Cerebellar cortex (tissue), 1 donor: ENCODE data around the gene SLC25A12.

Experiments used
- DNase-seq: peaks from one replicate; pipeline ENCODE4 v3.0.0-alpha.2; 2015; ENCODE audit warnings: low spot score

SLC25A12 gene

GRCh38 chr2:171883275-171883893 lies 10.7 kb downstream of the SLC25A12 start:
- DNase-seq = peak; percentile 30

- DNase-seq = no peak
Measured at GRCh38 chr2:171882089-171882769, 11.8 kb downstream of the SLC25A12 start.

GRCh38 chr2:171880774-171881173 lies 13.3 kb downstream of the SLC25A12 start:
- no peak for DNase-seq

GRCh38 chr2:171879865-171880264 lies 14.2 kb downstream of the SLC25A12 start:
- no peak for DNase-seq

GRCh38 chr2:171878481-171878993 lies 15.5 kb downstream of the SLC25A12 start:
- peak; percentile 17 for DNase-seq

GRCh38 chr2:171874963-171875362 lies 19.1 kb downstream of the SLC25A12 start:
- DNase-seq = no peak

GRCh38 chr2:171874517-171874916 lies 19.5 kb downstream of the SLC25A12 start:
- no peak for DNase-seq

- DNase-seq = no peak
Measured at GRCh38 chr2:171864357-171864985, 29.6 kb downstream of the SLC25A12 start.

GRCh38 chr2:171862501-171862900 lies 31.5 kb downstream of the SLC25A12 start:
- DNase-seq = no peak

GRCh38 chr2:171858397-171858958 lies 35.6 kb downstream of the SLC25A12 start:
- DNase-seq = no peak

- no peak for DNase-seq
Measured at GRCh38 chr2:171855401-171855800, 38.6 kb downstream of the SLC25A12 start.

- no peak for DNase-seq
Measured at GRCh38 chr2:171852366-171852888, 41.6 kb downstream of the SLC25A12 start.

GRCh38 chr2:171847627-171848026 lies 46.4 kb downstream of the SLC25A12 start:
- no peak for DNase-seq

- DNase-seq = no peak
Measured at GRCh38 chr2:171846894-171847293, 47.1 kb downstream of the SLC25A12 start.

GRCh38 chr2:171841996-171842395 lies 52.0 kb downstream of the SLC25A12 start:
- no peak for DNase-seq

- DNase-seq = no peak
Measured at GRCh38 chr2:171837736-171838135, 56.3 kb downstream of the SLC25A12 start.

GRCh38 chr2:171836146-171836910 lies 57.7 kb downstream of the SLC25A12 start:
- DNase-seq = no peak

GRCh38 chr2:171835386-171835785 lies 58.7 kb downstream of the SLC25A12 start:
- no peak for DNase-seq

- DNase-seq = no peak
Measured at GRCh38 chr2:171834286-171834685, 59.8 kb downstream of the SLC25A12 start.

- DNase-seq = no peak
Measured at GRCh38 chr2:171832489-171832888, 61.6 kb downstream of the SLC25A12 start.

GRCh38 chr2:171830039-171830438 lies 64.0 kb downstream of the SLC25A12 start:
- no peak for DNase-seq

- no peak for DNase-seq
Measured at GRCh38 chr2:171824086-171824485, 70.0 kb downstream of the SLC25A12 start.
